Measurements from ENCODE around the gene SOX10.

GRCh38 chr22:38009000-38009806, 24.8 kb upstream of the SOX10 start:
- no peak for TF ChIP-seq CTCF (IDR thresholded peaks at IDR 0.05 in 4 of 5, conservative IDR thresholded peaks at IDR 0.05 in 1 of 5)
- TF ChIP-seq POLR2A (IDR thresholded peaks at IDR 0.05), result no peak
